SH-SY5Y (cell line): ENCODE results near the gene ATP10A.

Experiments used
- GATA2 ChIP-seq: IDR thresholded peaks from 2 replicates; pipeline ENCODE4 v1.6.1; 2011; ENCODE audit warnings: mild to moderate bottlenecking, low read depth, low read length
- GATA3 ChIP-seq: IDR thresholded peaks from 2 replicates; pipeline ENCODE4 v1.6.1; 2011; ENCODE audit warnings: low read depth, mild to moderate bottlenecking, low read length, moderate library complexity

GRCh38 chr15:25882466-25882865 lies 19.3 kb upstream of the ATP10A start:
- TF ChIP-seq GATA3 (no peak), GATA2 (no peak)
